ENCODE measurements around the gene ATP2C2. TPM values are rescaled to one million over a fixed set of nuclear protein-coding genes. Genes with fewer than 3 reads are reported as not detected.

ATP2C2 gene
- total RNA-seq, 1 experiment from 2014 or later = 0.67 TPM

DNA sequence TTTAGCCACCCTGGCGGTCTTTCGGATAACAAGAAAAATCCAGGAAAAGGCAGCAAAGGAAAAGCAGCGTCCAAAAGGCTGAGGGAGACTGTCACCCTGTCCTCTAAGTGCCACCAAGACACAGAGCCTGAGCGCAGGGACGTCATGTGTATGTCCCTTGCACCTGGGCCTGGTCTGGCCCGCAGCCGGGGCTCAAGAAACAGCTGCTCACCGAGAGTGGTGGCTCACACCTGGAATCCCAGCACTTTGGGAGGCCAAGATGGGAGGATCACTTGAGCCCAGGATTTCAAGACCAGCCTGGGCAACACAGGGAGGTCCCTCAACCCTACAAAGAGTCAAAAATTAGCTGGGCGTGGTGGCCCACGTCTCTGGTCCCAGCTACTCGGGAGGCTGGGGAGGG, 145.3 kb downstream of the ATP2C2 start:
- no peak for ATAC-seq
- in situ Hi-C loops (cut with HindIII; ENCODE audit: low pct_unique_long_range_greater_than_20kb, low sequenced_read_pairs) = no loop called here
- no peak for TF ChIP-seq TCF7L2 (IDR thresholded peaks at IDR 0.05; ENCODE audit: low read depth, low read length)
- TF ChIP-seq, protein P1, sequence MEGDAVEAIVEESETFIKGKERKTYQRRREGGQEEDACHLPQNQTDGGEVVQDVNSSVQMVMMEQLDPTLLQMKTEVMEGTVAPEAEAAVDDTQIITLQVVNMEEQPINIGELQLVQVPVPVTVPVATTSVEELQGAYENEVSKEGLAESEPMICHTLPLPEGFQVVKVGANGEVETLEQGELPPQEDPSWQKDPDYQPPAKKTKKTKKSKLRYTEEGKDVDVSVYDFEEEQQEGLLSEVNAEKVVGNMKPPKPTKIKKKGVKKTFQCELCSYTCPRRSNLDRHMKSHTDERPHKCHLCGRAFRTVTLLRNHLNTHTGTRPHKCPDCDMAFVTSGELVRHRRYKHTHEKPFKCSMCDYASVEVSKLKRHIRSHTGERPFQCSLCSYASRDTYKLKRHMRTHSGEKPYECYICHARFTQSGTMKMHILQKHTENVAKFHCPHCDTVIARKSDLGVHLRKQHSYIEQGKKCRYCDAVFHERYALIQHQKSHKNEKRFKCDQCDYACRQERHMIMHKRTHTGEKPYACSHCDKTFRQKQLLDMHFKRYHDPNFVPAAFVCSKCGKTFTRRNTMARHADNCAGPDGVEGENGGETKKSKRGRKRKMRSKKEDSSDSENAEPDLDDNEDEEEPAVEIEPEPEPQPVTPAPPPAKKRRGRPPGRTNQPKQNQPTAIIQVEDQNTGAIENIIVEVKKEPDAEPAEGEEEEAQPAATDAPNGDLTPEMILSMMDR (IDR thresholded peaks at IDR 0.05) = no peak
- no peak for TF ChIP-seq POLR2AphosphoS5 (IDR thresholded peaks at IDR 0.05; ENCODE audit: low read depth, low read length)
- TF ChIP-seq SIN3A (IDR thresholded peaks at IDR 0.05; ENCODE audit: borderline replicate concordance, insufficient read depth, low read depth, low read length) = no peak
- TF ChIP-seq, protein P2, sequence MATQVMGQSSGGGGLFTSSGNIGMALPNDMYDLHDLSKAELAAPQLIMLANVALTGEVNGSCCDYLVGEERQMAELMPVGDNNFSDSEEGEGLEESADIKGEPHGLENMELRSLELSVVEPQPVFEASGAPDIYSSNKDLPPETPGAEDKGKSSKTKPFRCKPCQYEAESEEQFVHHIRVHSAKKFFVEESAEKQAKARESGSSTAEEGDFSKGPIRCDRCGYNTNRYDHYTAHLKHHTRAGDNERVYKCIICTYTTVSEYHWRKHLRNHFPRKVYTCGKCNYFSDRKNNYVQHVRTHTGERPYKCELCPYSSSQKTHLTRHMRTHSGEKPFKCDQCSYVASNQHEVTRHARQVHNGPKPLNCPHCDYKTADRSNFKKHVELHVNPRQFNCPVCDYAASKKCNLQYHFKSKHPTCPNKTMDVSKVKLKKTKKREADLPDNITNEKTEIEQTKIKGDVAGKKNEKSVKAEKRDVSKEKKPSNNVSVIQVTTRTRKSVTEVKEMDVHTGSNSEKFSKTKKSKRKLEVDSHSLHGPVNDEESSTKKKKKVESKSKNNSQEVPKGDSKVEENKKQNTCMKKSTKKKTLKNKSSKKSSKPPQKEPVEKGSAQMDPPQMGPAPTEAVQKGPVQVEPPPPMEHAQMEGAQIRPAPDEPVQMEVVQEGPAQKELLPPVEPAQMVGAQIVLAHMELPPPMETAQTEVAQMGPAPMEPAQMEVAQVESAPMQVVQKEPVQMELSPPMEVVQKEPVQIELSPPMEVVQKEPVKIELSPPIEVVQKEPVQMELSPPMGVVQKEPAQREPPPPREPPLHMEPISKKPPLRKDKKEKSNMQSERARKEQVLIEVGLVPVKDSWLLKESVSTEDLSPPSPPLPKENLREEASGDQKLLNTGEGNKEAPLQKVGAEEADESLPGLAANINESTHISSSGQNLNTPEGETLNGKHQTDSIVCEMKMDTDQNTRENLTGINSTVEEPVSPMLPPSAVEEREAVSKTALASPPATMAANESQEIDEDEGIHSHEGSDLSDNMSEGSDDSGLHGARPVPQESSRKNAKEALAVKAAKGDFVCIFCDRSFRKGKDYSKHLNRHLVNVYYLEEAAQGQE (IDR thresholded peaks at IDR 0.05; ENCODE audit: insufficient read depth in 1 of 2, low read depth in 2 of 2, low read length in 1 of 2) = no peak

More for the DNA sequence above, 145.3 kb downstream of the ATP2C2 start:
- DNase-seq (ENCODE audit: low read depth, low spot score) = no peak
- Histone ChIP-seq H3K27ac (ENCODE audit: low read length) (no peak overlapping the region; the same call in 1 of the 2 replicates), H3K27me3 (ENCODE audit: control insufficient read depth, insufficient read depth, low read length) (no peaks in the 10 kb centered on the region), H3K4me1 (ENCODE audit: control insufficient read depth, insufficient read depth, low read length) (peaks cover 9% of the 10 kb centered on the region), H3K9me3 (ENCODE audit: control insufficient read depth, insufficient read depth, low read depth, low read length) (no peaks in the 10 kb centered on the region), H3K4me3 (ENCODE audit: low read depth in 2 of 2, low read length in 2 of 2) (no peak overlapping the region), H3K36me3 (ENCODE audit: control insufficient read depth, insufficient read depth, low read length) (no peaks in the 10 kb centered on the region)
- ChIA-PET CTCF (interaction anchor here (0.6 kb wide), 1 partner anchor 296 kb away, joined by 3 read pairs; no protein-coding TSS in a partner anchor), POLR2A (interaction anchor here (0.7 kb wide), 1 partner anchor 68 kb away, joined by 12 read pairs; no protein-coding TSS in a partner anchor)
- intact Hi-C loops (cut with micrococcal nuclease; ENCODE audit: unreplicated experiment) = loop anchor here (5.0 kb wide), 1 partner anchor 209 kb away; no protein-coding TSS in a partner anchor
- no TSS peak for BruUV-seq (replicated peaks)

Other genes with a start within 250 kb of the ATP2C2 start
- 24.6 TPM for gene HSDL1, start 223.4 kb upstream of the ATP2C2 start, total RNA-seq (2021; ENCODE audit: unreplicated experiment)
- gene DNAAF1, start 223.2 kb upstream of the ATP2C2 start, total RNA-seq (2021; ENCODE audit: unreplicated experiment) = not detected
- gene TAF1C, start 181.5 kb upstream of the ATP2C2 start, total RNA-seq (2021; ENCODE audit: unreplicated experiment) = 31.9 TPM
- gene ADAD2, start 177.4 kb upstream of the ATP2C2 start, total RNA-seq (2021; ENCODE audit: unreplicated experiment) = not detected
- not detected for gene KCNG4, start 128.5 kb upstream of the ATP2C2 start, total RNA-seq (2021; ENCODE audit: unreplicated experiment)
- gene WFDC1, start 73.7 kb upstream of the ATP2C2 start, total RNA-seq (2021; ENCODE audit: unreplicated experiment) = not detected
- gene MEAK7, start 136.1 kb downstream of the ATP2C2 start, total RNA-seq (2021; ENCODE audit: unreplicated experiment) = 17.2 TPM
- 302 TPM for gene COTL1, start 249.5 kb downstream of the ATP2C2 start, total RNA-seq (2021; ENCODE audit: unreplicated experiment)

Measured in Panc1 (cell line).